IPS-15b (cell line): ENCODE data around the gene S100A9.

Source experiments
- H3K27me3 ChIP-seq: one replicate; pipeline ENCODE4 v1.6.1; 2013; ENCODE audit warnings: low read length; ENCODE audit not compliant: control insufficient read depth, insufficient read depth
- H3K36me3 ChIP-seq: one replicate; pipeline ENCODE4 v1.6.1; 2013; ENCODE audit warnings: low read length; ENCODE audit not compliant: control insufficient read depth, insufficient read depth
- H3K4me1 ChIP-seq: one replicate; pipeline ENCODE4 v1.6.1; 2013; ENCODE audit warnings: mild to moderate bottlenecking, low read length; ENCODE audit not compliant: control insufficient read depth, insufficient read depth
- H3K4me3 ChIP-seq: one replicate; pipeline ENCODE4 v1.5.1; 2013; ENCODE audit warnings: low read depth, low read length
- H3K9ac ChIP-seq: one replicate; pipeline ENCODE4 v1.6.1; 2013; ENCODE audit warnings: low read depth, mild to moderate bottlenecking, low read length
- H3K9me3 ChIP-seq: one replicate; pipeline ENCODE4 v1.6.1; 2013; ENCODE audit warnings: mild to moderate bottlenecking, low read length; ENCODE audit not compliant: control insufficient read depth, insufficient read depth

Gene S100A9

DNA sequence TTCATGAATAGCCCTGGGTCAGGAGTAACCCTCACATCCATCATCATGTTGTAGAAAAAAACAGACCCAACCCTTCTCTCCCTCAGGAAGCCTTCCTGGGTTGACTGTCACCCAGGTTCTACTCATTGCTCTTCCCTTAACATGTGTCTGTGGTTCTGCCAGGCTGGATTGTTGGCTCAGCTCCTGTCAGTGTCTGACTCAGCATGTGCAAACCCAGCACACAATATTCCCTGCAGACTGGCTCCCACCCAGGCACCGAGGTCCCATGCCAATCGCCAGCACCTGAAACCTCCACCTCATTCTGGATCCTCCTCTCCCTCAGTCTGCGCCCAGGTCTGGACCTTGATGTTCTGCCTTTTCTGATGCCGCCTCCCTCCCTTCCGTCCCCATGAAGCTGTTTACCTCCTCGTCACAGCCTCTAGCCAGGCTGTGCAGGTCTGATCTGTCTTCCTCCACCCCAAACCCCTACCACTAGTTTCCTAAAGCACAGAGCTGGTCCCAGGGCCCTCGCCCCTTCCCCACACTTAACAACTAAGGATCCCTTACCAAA, 37.6 kb downstream of the S100A9 start:
- H3K9ac ChIP-seq = no peak overlapping the region
- no peaks in the 10 kb centered on the region for H3K36me3 ChIP-seq
- H3K4me1 ChIP-seq = no peaks in the 10 kb centered on the region
- H3K27me3 ChIP-seq = no peaks in the 10 kb centered on the region
- H3K4me3 ChIP-seq = no peak overlapping the region
- no peaks in the 10 kb centered on the region for H3K9me3 ChIP-seq

DNA sequence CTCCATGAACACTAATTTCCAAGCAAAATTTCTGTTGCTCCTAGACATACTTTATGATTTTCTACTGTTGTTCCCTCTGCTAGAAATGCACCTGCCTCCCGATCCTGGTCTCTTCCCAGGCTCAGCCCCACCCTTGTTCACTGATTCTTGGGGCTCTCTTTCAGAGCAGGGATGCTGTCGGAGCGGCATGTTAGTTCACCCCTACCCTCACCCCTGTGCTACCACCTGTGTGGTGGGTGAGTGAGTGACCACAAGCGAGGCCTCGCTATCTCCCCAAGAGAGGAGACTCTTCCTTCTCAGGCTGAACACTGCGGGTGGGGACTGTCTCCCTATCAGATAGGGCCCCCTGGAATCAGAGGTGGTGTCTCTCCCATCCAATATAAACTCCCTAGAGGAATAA, 38.1 kb downstream of the S100A9 start:
- Histone ChIP-seq H3K4me1 (no peaks in the 10 kb centered on the region), H3K4me3 (no peak overlapping the region), H3K9ac (no peak overlapping the region), H3K9me3 (no peaks in the 10 kb centered on the region), H3K27me3 (no peaks in the 10 kb centered on the region), H3K36me3 (no peaks in the 10 kb centered on the region)

DNA sequence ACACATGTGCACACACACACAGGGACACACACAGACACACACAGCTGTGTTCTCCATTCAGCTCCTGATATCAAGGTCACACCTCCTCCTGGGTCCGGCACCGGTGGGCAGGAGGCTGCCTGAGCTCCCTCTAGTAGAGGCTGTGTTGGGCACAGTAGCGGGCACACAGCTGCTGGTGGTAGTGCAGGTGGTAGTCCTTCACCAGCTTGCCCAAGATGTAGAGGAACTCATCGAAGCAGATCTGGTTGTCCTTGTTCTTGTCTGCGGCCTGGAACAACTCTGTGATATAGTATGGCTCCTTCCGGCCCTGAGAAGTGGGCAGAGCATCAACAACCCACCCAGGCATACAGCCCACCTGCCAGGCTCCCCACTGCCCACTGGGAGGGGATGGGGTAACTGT, 38.8 kb downstream of the S100A9 start:
- Histone ChIP-seq H3K9ac (no peak overlapping the region), H3K27me3 (no peaks in the 10 kb centered on the region), H3K4me1 (no peaks in the 10 kb centered on the region), H3K4me3 (no peak overlapping the region), H3K36me3 (no peaks in the 10 kb centered on the region), H3K9me3 (no peaks in the 10 kb centered on the region)

DNA sequence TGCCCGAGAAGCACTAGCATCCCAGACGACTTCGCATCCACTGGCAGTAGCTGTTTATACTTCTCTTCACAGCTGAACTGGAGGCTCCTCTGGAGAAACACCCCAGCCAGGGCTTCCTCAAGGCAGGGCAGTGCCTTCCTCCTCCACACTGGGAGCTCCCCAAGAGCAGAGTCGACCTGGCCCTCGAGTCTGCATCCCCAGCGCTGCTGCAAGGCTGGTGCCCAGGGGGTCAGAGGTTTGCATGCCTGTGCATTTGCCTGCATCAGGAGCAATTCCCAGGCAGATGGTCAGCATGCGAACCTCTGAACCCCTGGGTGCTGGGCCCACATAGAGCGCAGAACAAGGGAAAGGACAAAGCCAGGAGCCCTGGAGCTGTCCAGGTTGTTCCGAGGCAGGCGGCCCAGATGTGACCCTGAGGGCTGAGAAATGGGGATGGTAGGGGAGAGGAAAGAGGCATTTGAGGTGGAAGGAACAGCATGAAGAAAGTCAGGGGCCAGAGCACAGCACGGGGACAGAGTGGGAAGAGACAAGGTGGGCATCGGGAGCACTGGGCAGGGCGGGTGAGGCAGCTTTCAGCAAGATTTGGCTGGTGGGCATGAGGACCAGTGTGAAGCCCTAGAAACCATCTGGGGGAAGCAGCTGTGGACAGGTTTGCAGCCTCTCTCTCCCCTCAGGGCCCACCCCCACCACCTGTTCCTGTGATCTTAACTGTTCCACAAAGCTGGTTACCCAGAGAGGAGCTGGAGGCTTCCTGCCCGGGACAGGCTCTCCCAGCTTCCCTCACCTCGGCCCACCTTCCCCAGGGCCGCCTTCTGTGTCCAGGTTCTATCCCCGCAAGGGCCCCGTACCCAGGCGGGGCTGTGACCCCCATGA, 39.6 kb downstream of the S100A9 start:
- H3K9me3 ChIP-seq = no peaks in the 10 kb centered on the region
- no peaks in the 10 kb centered on the region for H3K4me1 ChIP-seq
- no peak overlapping the region for H3K4me3 ChIP-seq
- no peak overlapping the region for H3K9ac ChIP-seq
- H3K27me3 ChIP-seq = no peaks in the 10 kb centered on the region
- no peaks in the 10 kb centered on the region for H3K36me3 ChIP-seq

DNA sequence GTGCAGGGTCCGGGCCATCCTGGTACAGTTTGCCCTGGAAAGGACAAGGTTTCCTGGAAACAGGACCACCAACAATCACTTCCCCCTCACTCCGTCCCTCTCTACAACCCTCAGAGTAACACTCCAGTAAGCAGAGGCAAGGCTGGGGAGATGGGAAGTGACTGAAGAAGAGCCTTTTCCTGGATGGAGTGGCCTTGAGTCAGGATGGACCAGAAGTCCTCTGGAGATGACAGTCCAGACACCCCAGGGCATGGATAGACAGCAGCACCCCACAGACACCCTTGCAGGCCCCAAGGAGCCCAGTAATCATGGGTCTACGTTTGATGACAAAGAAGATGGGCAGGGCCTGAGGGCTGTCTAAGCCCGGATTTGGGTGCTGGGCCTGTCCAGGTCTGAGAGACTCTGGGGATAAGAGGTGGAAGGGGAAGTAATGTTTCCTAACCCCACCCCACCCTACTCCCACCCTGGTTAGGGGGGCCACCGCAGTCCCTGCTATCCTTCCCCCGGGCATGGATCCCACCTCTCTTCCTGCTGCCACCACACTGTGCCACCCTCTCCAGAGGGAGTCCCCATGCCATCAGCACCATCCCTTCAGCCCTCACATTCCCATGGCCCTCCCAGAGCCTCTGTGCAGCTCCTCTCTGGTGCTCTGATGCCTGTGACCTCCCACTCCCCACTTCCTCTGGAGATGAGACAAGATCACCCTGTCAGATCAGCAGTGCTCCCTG, 40.4 kb downstream of the S100A9 start:
- Histone ChIP-seq H3K9ac (no peak overlapping the region), H3K4me1 (no peaks in the 10 kb centered on the region), H3K9me3 (no peaks in the 10 kb centered on the region), H3K27me3 (no peaks in the 10 kb centered on the region), H3K36me3 (no peaks in the 10 kb centered on the region), H3K4me3 (no peak overlapping the region)

DNA sequence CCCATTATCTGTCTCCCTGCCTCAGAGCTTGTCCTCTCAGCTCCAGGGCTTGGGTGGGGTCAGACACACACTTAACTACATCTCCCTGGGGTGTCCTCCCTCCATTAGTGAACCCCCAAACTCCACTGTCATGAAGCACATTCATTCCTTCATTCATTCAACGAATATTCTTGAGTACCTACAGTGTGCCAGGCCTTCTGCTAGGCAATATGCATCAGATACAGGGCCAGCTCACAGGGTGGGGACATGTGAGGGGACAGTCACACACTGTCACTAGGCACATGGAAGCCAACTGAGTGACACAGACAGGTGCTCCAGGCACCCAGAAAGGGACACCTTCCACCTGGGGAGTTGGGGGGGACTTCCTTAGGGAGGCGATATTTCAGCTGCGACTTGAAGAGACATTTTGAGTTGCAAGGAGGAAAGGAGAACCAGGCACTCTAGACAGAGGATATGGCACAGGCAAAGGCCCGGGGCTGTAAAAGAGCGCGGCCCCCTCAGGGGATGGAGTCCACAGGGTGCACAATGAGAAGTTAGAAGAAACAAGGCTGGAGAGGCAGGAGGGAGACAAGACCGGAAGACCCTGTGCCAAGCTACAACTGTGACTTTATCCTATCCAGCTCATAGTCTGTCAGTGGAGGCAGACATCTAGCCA, 41.9 kb downstream of the S100A9 start:
- no peak overlapping the region for H3K9ac ChIP-seq
- no peaks in the 10 kb centered on the region for H3K9me3 ChIP-seq
- peaks cover 10% of the 10 kb centered on the region for H3K27me3 ChIP-seq
- no peak overlapping the region for H3K4me3 ChIP-seq
- H3K4me1 ChIP-seq = no peaks in the 10 kb centered on the region
- no peaks in the 10 kb centered on the region for H3K36me3 ChIP-seq

DNA sequence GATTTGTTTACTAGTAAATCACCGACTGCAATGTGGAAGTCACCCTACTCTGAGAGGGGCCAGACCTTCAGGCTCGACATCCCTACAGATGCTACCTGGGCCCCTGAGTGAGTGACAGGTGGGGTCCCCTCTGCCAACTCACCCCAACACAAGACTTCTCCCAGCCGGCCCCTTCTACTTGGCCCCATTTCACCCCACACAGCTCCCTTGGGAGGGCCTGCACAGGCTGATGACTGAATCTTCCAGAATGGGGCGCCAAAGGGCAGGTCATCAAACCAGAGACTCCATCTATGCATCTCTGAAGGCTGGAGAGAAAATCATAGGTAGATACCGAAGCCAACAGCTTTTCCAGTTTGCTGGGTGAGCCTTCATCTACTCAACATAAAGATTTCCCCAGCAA, 42.6 kb downstream of the S100A9 start:
- Histone ChIP-seq H3K27me3 (peaks cover 11% of the 10 kb centered on the region), H3K4me1 (no peaks in the 10 kb centered on the region), H3K4me3 (no peak overlapping the region), H3K9me3 (no peaks in the 10 kb centered on the region), H3K36me3 (no peaks in the 10 kb centered on the region), H3K9ac (no peak overlapping the region)

DNA sequence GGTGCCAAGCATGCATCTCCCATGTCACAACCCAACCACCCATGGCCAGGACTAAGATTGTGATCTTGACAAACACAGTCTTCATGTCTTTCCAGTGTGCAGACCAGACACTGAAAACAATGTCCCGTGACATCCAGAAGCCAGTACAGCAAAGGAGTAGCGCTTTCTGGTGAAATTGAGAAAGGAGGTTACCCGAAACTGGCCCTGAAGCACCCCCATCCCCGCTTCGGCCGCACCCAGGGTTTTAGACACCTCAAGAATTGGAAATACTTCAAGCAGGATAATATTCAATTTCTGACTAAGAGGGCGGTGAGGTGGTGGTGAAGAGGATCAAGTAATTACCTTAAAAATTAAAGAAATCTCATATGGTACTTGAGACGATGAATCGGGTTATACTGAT, 43.8 kb downstream of the S100A9 start:
- Histone ChIP-seq H3K4me3 (no peak overlapping the region), H3K4me1 (no peaks in the 10 kb centered on the region), H3K27me3 (peaks cover 11% of the 10 kb centered on the region), H3K9ac (no peak overlapping the region), H3K9me3 (no peaks in the 10 kb centered on the region), H3K36me3 (no peaks in the 10 kb centered on the region)

DNA sequence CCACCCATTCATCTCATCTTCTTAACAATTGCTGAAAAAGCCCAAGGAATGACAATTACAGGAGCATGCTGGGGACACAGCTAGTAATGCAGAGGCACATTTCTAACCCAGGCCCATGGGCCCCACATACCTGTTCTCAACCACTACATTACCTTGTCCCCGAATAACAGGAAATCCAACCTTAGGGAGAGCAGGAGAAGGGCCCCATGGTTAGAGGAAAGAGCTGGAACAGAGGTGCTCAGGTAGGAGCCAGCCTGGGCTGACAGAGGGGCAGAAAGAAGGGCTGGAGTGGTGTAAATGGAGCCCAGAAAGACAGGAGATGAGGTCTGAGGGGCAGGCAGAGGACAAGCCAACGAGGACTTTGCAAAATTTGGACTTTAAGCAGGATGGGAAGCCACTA, 44.6 kb downstream of the S100A9 start:
- Histone ChIP-seq H3K9me3 (no peaks in the 10 kb centered on the region), H3K27me3 (peaks cover 11% of the 10 kb centered on the region), H3K36me3 (no peaks in the 10 kb centered on the region), H3K4me3 (no peak overlapping the region), H3K9ac (no peak overlapping the region), H3K4me1 (no peaks in the 10 kb centered on the region)

DNA sequence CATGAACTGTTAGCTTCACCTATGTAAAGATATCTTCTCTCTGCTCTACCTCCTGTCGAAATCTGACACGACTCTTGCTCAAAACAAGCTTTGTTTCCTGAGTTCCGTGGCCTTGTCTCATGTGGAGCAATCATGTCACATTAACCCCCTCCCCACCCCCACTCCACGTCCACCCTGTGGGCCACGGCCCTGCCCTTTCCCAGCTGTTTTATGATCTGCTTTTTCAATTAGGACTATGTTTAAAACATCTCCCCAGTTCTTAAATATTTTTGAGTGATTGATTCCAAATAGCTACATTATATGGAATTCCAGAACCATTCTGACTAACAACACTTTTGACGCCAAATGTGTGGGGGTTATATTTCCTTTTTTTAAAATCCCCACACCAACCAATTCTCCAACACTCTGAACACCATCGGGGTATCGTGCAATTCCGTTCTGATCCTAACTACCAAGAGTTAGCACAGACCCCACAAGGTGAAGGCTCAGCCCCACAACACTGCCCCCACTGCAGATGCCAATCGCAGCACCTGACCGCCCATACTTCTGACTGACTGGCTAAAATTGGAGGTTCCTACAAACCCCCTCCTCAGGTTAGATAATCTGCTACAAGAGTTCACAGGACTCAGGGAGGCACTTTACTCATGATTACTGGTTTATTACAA, 45.9 kb downstream of the S100A9 start:
- Histone ChIP-seq H3K9me3 (no peaks in the 10 kb centered on the region), H3K27me3 (peaks cover 11% of the 10 kb centered on the region), H3K4me1 (no peaks in the 10 kb centered on the region), H3K4me3 (no peak overlapping the region), H3K9ac (no peak overlapping the region), H3K36me3 (no peaks in the 10 kb centered on the region)

DNA sequence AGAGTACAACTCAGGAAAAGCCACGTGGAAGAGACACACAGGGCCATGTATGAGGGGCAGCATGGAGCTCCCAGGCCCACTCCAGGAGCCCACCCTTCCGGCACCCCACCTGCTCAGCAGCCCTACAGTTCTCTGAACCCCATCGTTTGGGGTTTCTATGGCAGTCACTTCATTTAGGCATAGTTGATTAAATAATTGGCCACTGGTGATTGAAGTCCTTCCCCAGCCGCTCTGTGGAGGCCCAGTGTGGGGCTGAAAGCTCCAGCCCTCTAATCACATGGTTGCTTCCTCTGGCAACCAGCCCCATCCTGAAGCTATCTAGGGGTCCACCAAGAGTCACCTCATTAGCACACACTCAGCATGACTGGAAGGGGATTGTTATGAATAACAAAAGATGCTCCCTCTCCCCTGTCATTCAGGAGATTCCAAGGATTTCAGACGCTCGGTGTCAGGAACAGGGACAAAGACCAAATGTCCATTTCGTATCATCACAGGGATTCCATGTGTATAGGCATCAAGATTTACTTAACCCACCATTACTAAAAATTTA, 46.5 kb downstream of the S100A9 start:
- Histone ChIP-seq H3K4me3 (no peak overlapping the region), H3K36me3 (no peaks in the 10 kb centered on the region), H3K27me3 (peaks cover 11% of the 10 kb centered on the region), H3K9me3 (no peaks in the 10 kb centered on the region), H3K4me1 (no peaks in the 10 kb centered on the region), H3K9ac (no peak overlapping the region)
